K562 (cell line): ENCODE data around the gene RASL12.

Experiments
- FOSL1 ChIP-seq: fragments of 200-800 bp; sonication (Bioruptor generic); conservative IDR thresholded peaks from 2 replicates; pipeline ENCODE4 v1.6.1; 2016; ENCODE audit warnings: missing genetic modification characterization, missing compliant biosample characterization
- TF ChIP-seq, protein P1 (sequence below): sonication (generic); formaldehyde crosslinking; IDR thresholded peaks from 2 replicates; pipeline ENCODE4 v1.8.0; 2022; ENCODE audit warnings: mild to moderate bottlenecking, missing genetic modification reagents

- TF ChIP-seq, protein P1, sequence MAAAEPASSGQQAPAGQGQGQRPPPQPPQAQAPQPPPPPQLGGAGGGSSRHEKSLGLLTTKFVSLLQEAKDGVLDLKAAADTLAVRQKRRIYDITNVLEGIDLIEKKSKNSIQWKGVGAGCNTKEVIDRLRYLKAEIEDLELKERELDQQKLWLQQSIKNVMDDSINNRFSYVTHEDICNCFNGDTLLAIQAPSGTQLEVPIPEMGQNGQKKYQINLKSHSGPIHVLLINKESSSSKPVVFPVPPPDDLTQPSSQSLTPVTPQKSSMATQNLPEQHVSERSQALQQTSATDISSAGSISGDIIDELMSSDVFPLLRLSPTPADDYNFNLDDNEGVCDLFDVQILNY, result no peak
- no peak for TF ChIP-seq FOSL1 (tag)
Measured at GRCh38 chr15:65088643-65089021, 20.8 kb upstream of the RASL12 start.
